ENCODE data around the gene MYT1. TPM values are rescaled to one million over a fixed set of nuclear protein-coding genes. Genes with fewer than 3 reads are reported as not detected.

Gene MYT1
- total and polyA plus RNA-seq, 2 of the 13 experiments (the other 11 are each of a cell fraction or from before 2014, with no cell fraction given) = 0.58 to 2.5 TPM

DNA sequence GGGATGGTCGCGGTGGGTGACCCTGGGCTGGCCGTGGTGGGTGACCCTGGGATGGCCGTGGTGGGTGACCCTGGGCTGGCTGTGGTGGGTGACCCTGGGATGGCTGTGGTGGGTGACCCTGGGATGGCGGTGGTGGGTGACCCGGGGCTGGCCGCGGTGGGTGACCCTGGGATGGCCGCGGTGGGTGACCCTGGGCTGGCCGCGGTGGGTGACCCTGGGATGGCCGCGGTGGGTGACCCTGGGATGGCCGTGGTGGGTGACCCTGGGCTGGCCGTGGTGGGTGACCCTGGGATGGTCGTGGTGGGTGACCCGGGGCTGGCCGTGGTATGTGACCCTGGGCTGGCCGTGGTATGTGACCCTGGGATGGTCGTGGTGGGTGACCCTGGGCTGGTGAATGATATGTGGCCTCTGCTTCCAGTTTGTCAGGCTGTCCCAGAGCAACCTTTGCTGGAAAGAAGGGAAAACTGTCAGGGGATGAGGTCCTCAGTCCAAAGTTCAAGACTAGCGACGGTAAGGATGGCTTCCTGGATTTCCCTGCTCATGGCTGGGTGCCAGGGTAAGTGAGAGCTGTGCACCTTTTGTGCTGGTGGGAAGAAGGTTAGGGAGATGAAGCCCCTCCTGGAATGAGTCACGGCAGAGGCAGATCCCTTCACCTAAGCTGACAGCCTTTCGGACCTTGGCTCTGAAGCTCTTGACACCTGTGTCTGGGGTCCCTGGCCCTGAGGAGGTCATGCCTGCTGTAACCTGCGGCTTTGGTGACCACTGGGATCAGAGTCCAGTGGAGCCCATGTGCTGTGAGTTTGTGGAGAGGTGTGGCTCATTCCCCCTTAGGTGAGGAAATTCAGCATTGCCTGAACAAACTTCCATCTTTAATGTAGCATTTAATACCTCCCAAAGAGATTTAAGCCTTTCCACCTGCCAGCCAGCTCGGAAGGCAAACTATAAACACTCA, 72.2 kb downstream of the MYT1 start:
- peak overlapping the region; percentile 69 for H3K27ac ChIP-seq (ENCODE audit: extremely low read length, insufficient read depth, low read length)
- TF ChIP-seq ZNF776 (CRISPR knock-in tag; IDR thresholded peaks at IDR 0.05) (no peak), TMF1 (CRISPR knock-in tag; IDR thresholded peaks at IDR 0.05; ENCODE audit: low read depth) (no peak), HCFC1 (IDR thresholded peaks at IDR 0.05; ENCODE audit: low read depth, low read length) (no peak), MAF1 (CRISPR knock-in tag; IDR thresholded peaks at IDR 0.05; ENCODE audit: borderline replicate concordance) (no peak), PAF1 (CRISPR knock-in tag; IDR thresholded peaks at IDR 0.05) (no peak), ZNF652 (CRISPR knock-in tag; IDR thresholded peaks at IDR 0.05; ENCODE audit: borderline replicate concordance, low read depth) (no peak), SP1 (IDR thresholded peaks at IDR 0.05) (no peak), SP1 (CRISPR knock-in tag; IDR thresholded peaks at IDR 0.05) (no peak), CREB1 (IDR thresholded peaks at IDR 0.05) (no peak; the same call in 1 of the 2 replicates), CREB1 (CRISPR knock-in tag; IDR thresholded peaks at IDR 0.05) (no peak), ZNF224 (CRISPR knock-in tag; IDR thresholded peaks at IDR 0.05) (no peak), RFX1 (IDR thresholded peaks at IDR 0.05) (no peak), SOX13 (IDR thresholded peaks at IDR 0.05) (0 out of 2 replicates have a peak, but pooled peaks have one; percentile 43), SOX13 (CRISPR knock-in tag; conservative IDR thresholded peaks at IDR 0.05 in 1 of 2, IDR thresholded peaks at IDR 0.05 in 1 of 2) (peak in 1 of 2 experiments; percentile 62; a peak in 2 of 4 replicates), BRD4 (CRISPR knock-in tag; IDR thresholded peaks at IDR 0.05) (no peak), SP5 (CRISPR knock-in tag; IDR thresholded peaks at IDR 0.05; ENCODE audit: borderline replicate concordance, low read depth) (peak; percentile 45), YY1 (IDR thresholded peaks at IDR 0.05; ENCODE audit: insufficient read depth, insufficient replicate concordance, low read depth, low read length) (no peak), HNF4G (IDR thresholded peaks at IDR 0.05; ENCODE audit: borderline replicate concordance, low read depth, low read length) (peak; percentile 93), HNF4G (CRISPR knock-in tag; IDR thresholded peaks at IDR 0.05; ENCODE audit: borderline replicate concordance, low read depth) (peak; percentile 93; the same call in 1 of the 2 replicates), ZNF225 (CRISPR knock-in tag; IDR thresholded peaks at IDR 0.05) (peak; percentile 92), ZBTB21 (CRISPR knock-in tag; IDR thresholded peaks at IDR 0.05) (peak; percentile 63), ZNF720 (CRISPR knock-in tag; IDR thresholded peaks at IDR 0.05) (no peak), ZNF7 (CRISPR knock-in tag; IDR thresholded peaks at IDR 0.05) (no peak), HOXA7 (CRISPR knock-in tag; IDR thresholded peaks at IDR 0.05) (no peak)
- TF ChIP-seq, protein P1, sequence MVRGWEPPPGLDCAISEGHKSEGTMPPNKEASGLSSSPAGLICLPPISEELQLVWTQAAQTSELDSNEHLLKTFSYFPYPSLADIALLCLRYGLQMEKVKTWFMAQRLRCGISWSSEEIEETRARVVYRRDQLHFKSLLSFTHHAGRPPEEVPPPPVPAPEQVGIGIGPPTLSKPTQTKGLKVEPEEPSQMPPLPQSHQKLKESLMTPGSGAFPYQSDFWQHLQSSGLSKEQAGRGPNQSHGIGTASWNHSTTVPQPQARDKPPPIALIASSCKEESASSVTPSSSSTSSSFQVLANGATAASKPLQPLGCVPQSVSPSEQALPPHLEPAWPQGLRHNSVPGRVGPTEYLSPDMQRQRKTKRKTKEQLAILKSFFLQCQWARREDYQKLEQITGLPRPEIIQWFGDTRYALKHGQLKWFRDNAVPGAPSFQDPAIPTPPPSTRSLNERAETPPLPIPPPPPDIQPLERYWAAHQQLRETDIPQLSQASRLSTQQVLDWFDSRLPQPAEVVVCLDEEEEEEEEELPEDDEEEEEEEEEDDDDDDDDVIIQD (CRISPR knock-in tag; IDR thresholded peaks at IDR 0.05; ENCODE audit: low read depth) = no peak; the same call in 1 of the 2 replicates

More for the DNA sequence above, 72.2 kb downstream of the MYT1 start:
- DNase-seq (ENCODE audit: low spot score) = peak; percentile 87
- Histone ChIP-seq H4K20me1 (ENCODE audit: insufficient read depth, low read length) (no peaks in the 10 kb centered on the region), H3K9me3 (ENCODE audit: low read length) (no peaks in the 10 kb centered on the region), H3K4me2 (ENCODE audit: low read depth, low read length) (peak overlapping the region; percentile 41), H2AFZ (ENCODE audit: low read length) (no peak overlapping the region), H3K27me3 (ENCODE audit: control insufficient read depth in 1 of 2, insufficient read depth in 2 of 2, low read length in 2 of 2) (peaks cover 0 to 2% of the 10 kb centered on the region in 2 experiments; a peak in 1 of 5 replicates), H3K9ac (ENCODE audit: insufficient read depth, low read depth, low read length) (peak overlapping the region; percentile 17), H3K36me3 (replicated peaks in 1 of 2; ENCODE audit: control insufficient read depth in 1 of 2, insufficient read depth in 2 of 2, low read length in 2 of 2) (no peaks in the 10 kb centered on the region), H3K79me2 (ENCODE audit: insufficient read depth, low read length) (no peaks in the 10 kb centered on the region), H3K4me3 (replicated peaks in 1 of 3; ENCODE audit: insufficient read depth in 1 of 3, low read depth in 2 of 3, low read length in 3 of 3) (peak overlapping the region in 1 of 3 experiments; percentile 25; a peak in 2 of 6 replicates), H3K4me1 (ENCODE audit: insufficient read depth, low read length) (peaks cover 83% of the 10 kb centered on the region)
- CTCF ChIA-PET (ENCODE audit: low intra/inter-chr PET ratio, low total read pairs) = interaction anchor here (1.1 kb wide), 1 partner anchor 50 kb away, joined by 3 read pairs; no protein-coding TSS in a partner anchor
- POLR2A ChIA-PET = interaction anchor here (0.9 to 9.6 kb wide), 7 partner anchors 9 to 47 kb away, joined by 3 to 157 read pairs (median 4); partner anchors contain the start of gene PCMTD2
- BruUV-seq (replicated peaks) = TSS peak; percentile 85
- peak; percentile 99 for FAIRE-seq
- intact Hi-C loops (cut with micrococcal nuclease; ENCODE audit: unreplicated experiment) = loop anchor here (2.0 kb wide), 1 partner anchor 14 kb away; no protein-coding TSS in a partner anchor
- 55% methylated on average over 24 of the region's 27 CpGs for WGBS (ENCODE audit: low lambda C conversion rate)
- peak; percentile 34 for ATAC-seq
- in situ Hi-C loops (cut with HindIII; ENCODE audit: extremely low pct_ligation_motif_present, low pct_unique_long_range_greater_than_20kb) = no loop called here

All from HepG2 (cell line).